Stimulated activated naive CD8-positive, alpha-beta T cell treated with anti-CD3 and anti-CD28 coated beads, Interleukin-15, Interleukin-2, amounts not matched to agents 100 ng/mL and 50 ng/mL, for 24 hours (primary cell): ENCODE data around the gene CRTAP.
"Not testable (repeated sequence)": the region's sequence is repeated elsewhere in the genome, so short reads cannot be mapped to it uniquely, and the experiment has no call there.

Experiments used
- H3K27ac Mint-ChIP-seq: one replicate; pipeline ENCODE4 v1.8.0; 2021; ENCODE audit warnings: mild to moderate bottlenecking, mixed read lengths
- H3K27me3 Mint-ChIP-seq: one replicate; pipeline ENCODE4 v1.8.0; 2021; ENCODE audit warnings: mixed read lengths
- H3K36me3 Mint-ChIP-seq: one replicate; pipeline ENCODE4 v1.8.0; 2021; ENCODE audit warnings: low read depth, mixed read lengths
- H3K4me1 Mint-ChIP-seq: one replicate; pipeline ENCODE4 v1.8.0; 2021; ENCODE audit warnings: low read depth, mixed read lengths
- H3K4me3 Mint-ChIP-seq: one replicate; pipeline ENCODE4 v1.8.0; 2021; ENCODE audit warnings: mild to moderate bottlenecking, mixed read lengths
- H3K9me3 Mint-ChIP-seq: one replicate; pipeline ENCODE4 v1.8.0; 2021; ENCODE audit warnings: mixed read lengths

Gene CRTAP

DNA sequence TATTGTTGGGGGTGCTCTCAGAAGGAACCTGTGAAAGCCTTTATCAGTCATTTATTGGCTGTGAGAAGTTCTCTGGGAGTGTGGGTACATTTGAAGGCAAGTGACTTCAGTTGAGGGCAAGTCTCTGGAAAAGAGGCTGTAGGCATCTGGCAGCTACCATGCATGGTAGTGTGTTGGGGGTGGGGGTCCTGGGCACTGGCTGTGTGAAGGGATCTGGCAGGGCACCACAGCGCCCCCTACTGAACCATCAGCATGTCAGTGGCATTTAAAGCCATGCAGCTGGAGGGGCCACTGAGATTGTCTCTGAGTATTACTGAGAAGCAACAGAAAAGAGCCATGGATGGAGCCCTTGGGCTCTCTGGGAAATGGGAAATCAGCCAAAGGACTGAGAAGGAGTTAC, 30.6 kb downstream of the CRTAP start:
- Mint-ChIP-seq H3K4me3 (no peak overlapping the region), H3K36me3 (peaks cover 23% of the 10 kb centered on the region), H3K9me3 (no peaks in the 10 kb centered on the region), H3K27me3 (no peaks in the 10 kb centered on the region), H3K4me1 (no peaks in the 10 kb centered on the region), H3K27ac (no peak overlapping the region)

- Mint-ChIP-seq H3K27me3 (no peaks in the 10 kb centered on the region), H3K27ac (no peak overlapping the region), H3K36me3 (peaks cover 23% of the 10 kb centered on the region)
Measured at GRCh38 chr3:33145221-33145900, 31.5 kb downstream of the CRTAP start.

DNA sequence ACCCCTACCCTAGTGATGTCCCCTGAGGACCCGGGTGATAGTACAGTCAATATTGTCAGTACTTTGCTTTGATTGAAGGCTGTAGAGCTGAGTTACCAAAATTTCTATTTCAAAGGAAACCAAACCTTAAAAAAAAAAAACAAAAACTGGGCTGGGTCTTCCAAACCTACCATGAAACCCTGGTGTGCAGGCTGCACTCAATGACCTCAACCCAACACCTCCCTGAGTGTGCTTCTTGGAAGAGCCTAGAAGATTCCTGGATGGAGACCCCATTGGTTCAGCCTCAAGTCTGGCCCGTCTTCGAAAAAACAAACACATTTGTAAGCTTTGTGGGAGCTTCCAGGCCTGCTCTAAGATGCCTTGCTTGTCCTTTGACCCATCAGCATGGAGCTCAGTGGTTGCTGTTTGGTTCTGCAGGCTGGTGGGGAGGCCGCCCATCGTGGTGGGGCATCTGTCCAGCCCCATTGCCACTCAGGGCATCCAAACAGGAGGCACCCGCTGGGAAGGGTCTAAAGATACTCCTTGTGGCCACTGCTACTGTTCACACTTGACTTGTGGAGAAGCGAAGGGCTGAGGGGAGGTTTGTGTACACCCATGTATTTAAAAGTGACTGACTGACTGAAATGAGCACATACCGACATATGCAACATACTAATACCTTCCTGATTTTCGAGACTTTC, 32.2 kb downstream of the CRTAP start:
- Mint-ChIP-seq H3K27ac (no peak overlapping the region), H3K36me3 (peaks cover 23% of the 10 kb centered on the region)

More at GRCh38 chr3:33145221-33145900, 31.5 kb downstream of the CRTAP start:
- H3K4me1 Mint-ChIP-seq = no peaks in the 10 kb centered on the region
- H3K4me3 Mint-ChIP-seq = no peak overlapping the region
- no peaks in the 10 kb centered on the region for H3K9me3 Mint-ChIP-seq

DNA sequence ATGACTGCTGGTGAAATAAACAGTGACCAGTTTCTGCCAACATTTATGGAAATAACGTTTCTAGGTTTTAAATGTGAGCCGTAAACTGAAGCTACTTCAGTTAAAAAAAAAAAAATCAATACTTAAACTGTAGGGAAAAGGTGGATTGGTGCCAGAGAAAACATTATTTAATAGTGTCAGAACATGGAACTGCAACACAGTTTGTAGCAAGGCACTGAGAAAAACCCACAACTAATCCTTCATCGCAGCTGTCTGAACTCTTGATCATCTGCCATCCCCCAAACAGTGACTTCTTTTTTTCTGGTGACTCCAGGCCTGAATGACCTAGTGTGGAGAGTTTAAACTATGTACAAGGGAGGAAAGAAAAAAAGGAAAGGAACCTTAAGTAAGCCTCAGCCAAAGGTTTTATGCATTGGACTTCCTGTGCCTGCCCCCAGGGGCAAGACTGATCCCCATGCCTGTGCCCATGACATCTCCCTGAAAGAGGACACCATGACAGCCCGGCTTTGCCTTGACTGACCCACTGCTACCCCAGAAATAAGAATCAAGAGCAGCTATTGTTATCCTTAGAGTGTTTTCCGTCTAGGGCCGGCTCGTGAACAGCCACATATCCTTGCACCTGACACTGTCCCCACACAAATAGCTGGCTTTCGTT, 33.1 kb downstream of the CRTAP start:
- H3K4me1 Mint-ChIP-seq = no peaks in the 10 kb centered on the region
- no peak overlapping the region for H3K4me3 Mint-ChIP-seq
- no peaks in the 10 kb centered on the region for H3K27me3 Mint-ChIP-seq
- no peak overlapping the region for H3K27ac Mint-ChIP-seq
- no peaks in the 10 kb centered on the region for H3K9me3 Mint-ChIP-seq
- H3K36me3 Mint-ChIP-seq = peaks cover 16% of the 10 kb centered on the region

More for the DNA sequence above, 32.2 kb downstream of the CRTAP start:
- Mint-ChIP-seq H3K9me3 (no peaks in the 10 kb centered on the region), H3K4me3 (no peak overlapping the region), H3K27me3 (no peaks in the 10 kb centered on the region), H3K4me1 (no peaks in the 10 kb centered on the region)

- Mint-ChIP-seq H3K9me3 (no peaks in the 10 kb centered on the region), H3K4me1 (no peaks in the 10 kb centered on the region), H3K27me3 (peaks cover 12% of the 10 kb centered on the region), H3K36me3 (no peaks in the 10 kb centered on the region), H3K27ac (no peak overlapping the region), H3K4me3 (no peak overlapping the region)
Measured at GRCh38 chr3:33149342-33149741, 35.5 kb downstream of the CRTAP start.

- H3K36me3 Mint-ChIP-seq = no peaks in the 10 kb centered on the region
- H3K4me1 Mint-ChIP-seq = no peaks in the 10 kb centered on the region
- H3K27me3 Mint-ChIP-seq = peaks cover 19% of the 10 kb centered on the region
- no peak overlapping the region for H3K4me3 Mint-ChIP-seq
- H3K27ac Mint-ChIP-seq = no peak overlapping the region
- no peaks in the 10 kb centered on the region for H3K9me3 Mint-ChIP-seq
Measured at GRCh38 chr3:33152363-33153360, 38.8 kb downstream of the CRTAP start.

- no peak overlapping the region for H3K27ac Mint-ChIP-seq
- H3K4me1 Mint-ChIP-seq = no peaks in the 10 kb centered on the region
- peaks cover 19% of the 10 kb centered on the region for H3K27me3 Mint-ChIP-seq
- no peaks in the 10 kb centered on the region for H3K36me3 Mint-ChIP-seq
- no peak overlapping the region for H3K4me3 Mint-ChIP-seq
- no peaks in the 10 kb centered on the region for H3K9me3 Mint-ChIP-seq
Measured at GRCh38 chr3:33153782-33154181, 40.0 kb downstream of the CRTAP start.

DNA sequence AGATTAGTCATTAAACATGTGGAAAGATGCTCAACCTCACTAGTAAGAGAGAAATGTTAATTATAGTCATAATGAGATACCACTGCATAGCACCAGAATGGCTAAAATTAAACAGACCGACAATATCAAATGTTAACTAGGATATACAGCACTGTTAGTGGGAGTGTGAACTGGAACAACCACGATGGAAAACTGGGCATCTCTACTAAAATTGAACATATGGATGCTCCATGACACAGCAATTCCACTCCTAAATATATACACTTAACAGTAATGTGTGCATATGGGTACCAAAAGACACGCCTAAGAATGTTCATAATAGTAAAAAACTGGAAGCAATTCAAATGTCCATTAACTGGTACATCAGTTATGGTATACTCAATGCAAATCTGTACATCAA, 41.5 kb downstream of the CRTAP start:
- Mint-ChIP-seq H3K9me3 (no peaks in the 10 kb centered on the region), H3K4me3 (no peak overlapping the region), H3K4me1 (no peaks in the 10 kb centered on the region), H3K27ac (no peak overlapping the region), H3K27me3 (peaks cover 28% of the 10 kb centered on the region), H3K36me3 (no peaks in the 10 kb centered on the region)

GRCh38 chr3:33159234-33159633, 45.4 kb downstream of the CRTAP start:
- Mint-ChIP-seq H3K27ac (no peak overlapping the region), H3K36me3 (no peaks in the 10 kb centered on the region), H3K27me3 (peaks cover 26% of the 10 kb centered on the region), H3K4me3 (no peak overlapping the region), H3K4me1 (peaks cover 2% of the 10 kb centered on the region), H3K9me3 (no peaks in the 10 kb centered on the region)

DNA sequence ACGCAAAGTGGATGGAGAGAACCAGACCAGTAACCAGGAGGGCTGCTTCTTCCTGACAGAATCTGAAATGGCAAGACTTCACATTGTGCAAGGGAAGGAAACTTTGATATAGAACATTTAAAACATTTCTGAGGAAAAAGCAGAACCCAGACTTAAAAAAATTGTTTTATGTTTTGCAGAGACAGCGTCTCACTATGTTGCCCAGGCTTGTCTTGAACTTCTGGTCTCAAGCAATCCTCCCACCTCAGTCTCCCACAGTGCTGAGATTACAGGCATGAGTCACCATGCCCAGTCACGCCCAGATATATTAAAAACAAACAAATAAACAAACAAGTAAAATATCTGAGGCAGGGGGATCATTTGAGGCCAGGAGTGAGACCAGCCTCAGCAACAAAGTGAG, 46.2 kb downstream of the CRTAP start:
- Mint-ChIP-seq H3K9me3 (no peaks in the 10 kb centered on the region), H3K27ac (no peak overlapping the region), H3K27me3 (peaks cover 22% of the 10 kb centered on the region), H3K4me3 (no peak overlapping the region), H3K4me1 (peaks cover 4% of the 10 kb centered on the region), H3K36me3 (no peaks in the 10 kb centered on the region)

DNA sequence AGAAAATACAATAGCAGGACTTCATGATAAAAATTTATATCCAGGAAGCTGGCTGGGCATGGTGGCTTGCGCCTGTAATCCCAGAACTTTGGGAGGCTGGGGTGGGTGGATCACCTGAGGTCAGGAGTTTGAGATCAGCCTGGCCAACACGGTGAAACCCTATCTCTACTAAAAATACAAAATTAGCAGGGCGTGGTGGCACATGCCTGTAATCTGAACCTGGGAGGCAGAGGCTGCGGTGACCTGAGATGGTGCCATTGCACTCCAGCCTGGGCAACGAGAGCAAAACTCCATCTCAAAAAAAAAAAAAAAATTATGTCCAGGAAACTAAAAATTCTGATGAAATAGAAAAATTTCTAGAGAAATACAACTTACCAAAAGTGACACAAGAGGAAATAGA, 48.8 kb downstream of the CRTAP start:
- H3K9me3 Mint-ChIP-seq, H3K27ac Mint-ChIP-seq, H3K4me1 Mint-ChIP-seq, H3K4me3 Mint-ChIP-seq, H3K36me3 Mint-ChIP-seq: not testable (repeated sequence)
- peaks cover 18% of the 10 kb centered on the region for H3K27me3 Mint-ChIP-seq

GRCh38 chr3:33165372-33165771, 51.6 kb downstream of the CRTAP start:
- Mint-ChIP-seq H3K27me3 (peaks cover 9% of the 10 kb centered on the region), H3K36me3 (no peaks in the 10 kb centered on the region), H3K4me3 (no peak overlapping the region), H3K4me1 (peaks cover 4% of the 10 kb centered on the region), H3K9me3 (no peaks in the 10 kb centered on the region), H3K27ac (no peak overlapping the region)

DNA sequence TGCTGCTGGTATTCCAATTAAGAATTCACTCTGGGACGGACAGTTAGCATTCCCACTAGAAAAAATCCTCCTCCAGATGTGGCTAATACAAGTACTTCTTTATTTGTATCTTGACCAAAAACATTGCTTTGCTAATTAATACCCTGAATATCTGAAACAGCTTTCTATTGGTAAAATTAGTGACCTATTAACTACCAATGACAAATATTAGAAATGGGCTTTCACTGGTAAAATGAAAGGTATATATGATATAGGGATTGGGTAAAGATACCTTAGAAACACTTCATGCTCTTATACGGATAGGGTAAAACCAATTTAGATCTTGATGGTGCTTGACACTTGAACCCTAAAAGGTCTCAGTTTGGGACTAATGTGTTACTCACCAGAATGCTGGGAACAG, 52.3 kb downstream of the CRTAP start:
- no peaks in the 10 kb centered on the region for H3K36me3 Mint-ChIP-seq
- H3K27me3 Mint-ChIP-seq = peaks cover 5% of the 10 kb centered on the region
- peaks cover 4% of the 10 kb centered on the region for H3K4me1 Mint-ChIP-seq
- H3K9me3 Mint-ChIP-seq = no peaks in the 10 kb centered on the region
- no peak overlapping the region for H3K27ac Mint-ChIP-seq
- no peak overlapping the region for H3K4me3 Mint-ChIP-seq

DNA sequence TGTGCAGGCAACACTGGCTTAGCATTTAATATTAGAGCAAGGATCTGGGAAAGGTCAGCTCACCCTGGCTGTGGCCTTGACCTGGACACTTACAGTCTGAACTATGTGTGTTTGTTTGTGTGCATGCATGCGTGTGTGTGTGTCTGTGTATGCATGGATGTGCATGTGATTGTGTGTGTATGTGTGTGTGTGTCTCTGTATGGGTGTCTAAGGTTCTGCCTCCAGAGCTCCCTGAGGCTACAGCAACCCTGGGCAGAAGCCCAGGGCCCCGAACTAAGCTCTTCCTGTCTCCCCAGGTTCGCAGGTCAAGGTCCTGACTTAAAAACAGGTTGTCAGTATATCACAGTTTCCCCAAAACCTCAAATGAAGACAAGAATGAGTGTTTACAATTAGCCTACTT, 53.5 kb downstream of the CRTAP start:
- Mint-ChIP-seq H3K27me3 (no peaks in the 10 kb centered on the region), H3K9me3 (no peaks in the 10 kb centered on the region), H3K36me3 (no peaks in the 10 kb centered on the region), H3K27ac (no peak overlapping the region), H3K4me1 (peaks cover 10% of the 10 kb centered on the region), H3K4me3 (no peak overlapping the region)
